ENCODE results near the gene ZNF664. TPM values are rescaled to one million over a fixed set of nuclear protein-coding genes. Genes with fewer than 3 reads are reported as not detected.

ZNF664 gene
- total and polyA plus RNA-seq, 2 of the 13 experiments (the other 11 are each of a cell fraction or from before 2014, with no cell fraction given) = 43.9 to 56.5 TPM

- no peak overlapping the region for H3K9ac ChIP-seq (ENCODE audit: insufficient read depth, low read depth, low read length)
- in situ Hi-C loops (cut with HindIII; ENCODE audit: extremely low pct_ligation_motif_present, low pct_unique_long_range_greater_than_20kb) = no loop called here
- no peak overlapping the region for H3K4me3 ChIP-seq (replicated peaks in 1 of 3; ENCODE audit: insufficient read depth in 1 of 3, low read depth in 2 of 3, low read length in 3 of 3)
- 43% methylated on average over 7 of the region's 7 CpGs for WGBS (ENCODE audit: low lambda C conversion rate)
- TF ChIP-seq KDM5B (CRISPR knock-in tag; IDR thresholded peaks at IDR 0.05; ENCODE audit: borderline replicate concordance) (no peak), RNF219 (CRISPR knock-in tag; IDR thresholded peaks at IDR 0.05) (no peak)
- no peak overlapping the region for H3K27ac ChIP-seq (ENCODE audit: extremely low read length, insufficient read depth, low read length)
- peaks cover 2 to 3% of the 10 kb centered on the region in 2 experiments; a peak in 2 of 5 replicates for H3K27me3 ChIP-seq (ENCODE audit: control insufficient read depth in 1 of 2, insufficient read depth in 2 of 2, low read length in 2 of 2)
- H4K20me1 ChIP-seq (ENCODE audit: insufficient read depth, low read length) = no peaks in the 10 kb centered on the region
- intact Hi-C loops (cut with micrococcal nuclease; ENCODE audit: unreplicated experiment) = loop anchor here (1.0 to 5.0 kb wide), 2 partner anchors 285 to 736 kb away; no protein-coding TSS in a partner anchor
- no TSS peak for BruUV-seq (replicated peaks)
- DNase-seq (ENCODE audit: low spot score) = no peak
- H3K4me2 ChIP-seq (ENCODE audit: low read depth, low read length) = no peak overlapping the region
- POLR2A ChIA-PET = no interaction called here
- no peaks in the 10 kb centered on the region for H3K4me1 ChIP-seq (ENCODE audit: insufficient read depth, low read length)
- FAIRE-seq = no peak
- H2AFZ ChIP-seq (ENCODE audit: low read length) = no peak overlapping the region
- no peaks in the 10 kb centered on the region for H3K36me3 ChIP-seq (replicated peaks in 1 of 2; ENCODE audit: control insufficient read depth in 1 of 2, insufficient read depth in 2 of 2, low read length in 2 of 2)
- ATAC-seq = no peak
- no peaks in the 10 kb centered on the region for H3K79me2 ChIP-seq (ENCODE audit: insufficient read depth, low read length)
- CTCF ChIA-PET (ENCODE audit: low intra/inter-chr PET ratio, low total read pairs) = interaction anchor here (2.2 to 5.2 kb wide), 2 partner anchors 284 to 735 kb away, joined by 6 to 59 read pairs; no protein-coding TSS in a partner anchor
- no peaks in the 10 kb centered on the region for H3K9me3 ChIP-seq (ENCODE audit: low read length)
Measured at GRCh38 chr12:124036171-124036598, 63.2 kb downstream of the ZNF664 start.

DNA sequence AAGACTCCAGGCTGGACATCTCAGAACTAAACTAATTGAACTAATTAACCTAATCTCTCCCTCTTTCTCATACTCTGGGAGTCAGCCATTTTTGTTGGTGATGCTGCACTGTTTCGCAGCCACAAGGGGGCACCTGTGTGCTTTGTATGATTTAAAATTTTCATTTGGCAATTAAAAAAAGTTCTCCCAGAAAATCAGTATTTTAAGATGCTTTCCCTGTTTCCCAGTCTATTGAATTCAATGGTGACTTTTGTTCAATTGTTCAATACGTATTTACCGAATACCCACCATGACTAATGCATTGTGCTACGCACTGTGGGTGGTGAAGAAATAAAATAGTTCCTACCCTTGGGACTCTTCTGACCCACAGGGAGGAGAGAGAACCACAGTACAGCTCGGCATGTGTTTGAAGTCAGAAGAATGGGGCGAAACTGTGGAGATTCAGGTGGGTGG is 63.7 kb downstream of the ZNF664 start:
- DNase-seq (ENCODE audit: low spot score) (peak; percentile 15), FAIRE-seq (peak; percentile 42), ATAC-seq (peak; percentile 54)
- no peak overlapping the region for H2AFZ ChIP-seq (ENCODE audit: low read length)
- CTCF ChIA-PET (ENCODE audit: low intra/inter-chr PET ratio, low total read pairs) = interaction anchor here (2.2 to 5.2 kb wide), 2 partner anchors 284 to 735 kb away, joined by 6 to 59 read pairs; no protein-coding TSS in a partner anchor
- POLR2A ChIA-PET = no interaction called here
- H3K79me2 ChIP-seq (ENCODE audit: insufficient read depth, low read length) = no peaks in the 10 kb centered on the region
- 17% methylated on average over 6 of the region's 6 CpGs for WGBS (ENCODE audit: low lambda C conversion rate)
- H3K27ac ChIP-seq (ENCODE audit: extremely low read length, insufficient read depth, low read length) = no peak overlapping the region
- no peaks in the 10 kb centered on the region for H3K36me3 ChIP-seq (replicated peaks in 1 of 2; ENCODE audit: control insufficient read depth in 1 of 2, insufficient read depth in 2 of 2, low read length in 2 of 2)
- in situ Hi-C loops (cut with HindIII; ENCODE audit: extremely low pct_ligation_motif_present, low pct_unique_long_range_greater_than_20kb) (no loop called here), intact Hi-C loops (cut with micrococcal nuclease; ENCODE audit: unreplicated experiment) (loop anchor here (1.0 to 5.0 kb wide), 2 partner anchors 285 to 736 kb away; no protein-coding TSS in a partner anchor)
- H3K4me2 ChIP-seq (ENCODE audit: low read depth, low read length) = no peak overlapping the region
- no peak overlapping the region for H3K9ac ChIP-seq (ENCODE audit: insufficient read depth, low read depth, low read length)
- H3K9me3 ChIP-seq (ENCODE audit: low read length) = no peaks in the 10 kb centered on the region
- no TSS peak for BruUV-seq (replicated peaks)
- H3K27me3 ChIP-seq (ENCODE audit: control insufficient read depth in 1 of 2, insufficient read depth in 2 of 2, low read length in 2 of 2) = peaks cover 2 to 3% of the 10 kb centered on the region in 2 experiments; a peak in 2 of 5 replicates
- no peak overlapping the region for H3K4me3 ChIP-seq (replicated peaks in 1 of 3; ENCODE audit: insufficient read depth in 1 of 3, low read depth in 2 of 3, low read length in 3 of 3)
- H3K4me1 ChIP-seq (ENCODE audit: insufficient read depth, low read length) = no peaks in the 10 kb centered on the region
- H4K20me1 ChIP-seq (ENCODE audit: insufficient read depth, low read length) = no peaks in the 10 kb centered on the region
- TF ChIP-seq SMC3 (IDR thresholded peaks at IDR 0.05; ENCODE audit: low read length) (peak; percentile 83), MAFF (IDR thresholded peaks at IDR 0.05; ENCODE audit: low read depth, low read length) (peak; percentile 7; the same call in 1 of the 2 replicates), EED (CRISPR knock-in tag; IDR thresholded peaks at IDR 0.05) (no peak), YY1 (IDR thresholded peaks at IDR 0.05; ENCODE audit: insufficient read depth, insufficient replicate concordance, low read depth, low read length) (peak; percentile 75), JUND (CRISPR knock-in tag; IDR thresholded peaks at IDR 0.05) (no peak), RAD21 (CRISPR knock-in tag; IDR thresholded peaks at IDR 0.05) (peak; percentile 66; the same call in 1 of the 2 replicates), FOSL1 (CRISPR knock-in tag; IDR thresholded peaks at IDR 0.05; ENCODE audit: borderline replicate concordance) (no peak), ZNF224 (CRISPR knock-in tag; IDR thresholded peaks at IDR 0.05) (no peak), STAG1 (CRISPR knock-in tag; IDR thresholded peaks at IDR 0.05) (peak; percentile 88), CTCF (CRISPR knock-in tag; IDR thresholded peaks at IDR 0.05) (peak; percentile 73)
- TF ChIP-seq, protein P1, sequence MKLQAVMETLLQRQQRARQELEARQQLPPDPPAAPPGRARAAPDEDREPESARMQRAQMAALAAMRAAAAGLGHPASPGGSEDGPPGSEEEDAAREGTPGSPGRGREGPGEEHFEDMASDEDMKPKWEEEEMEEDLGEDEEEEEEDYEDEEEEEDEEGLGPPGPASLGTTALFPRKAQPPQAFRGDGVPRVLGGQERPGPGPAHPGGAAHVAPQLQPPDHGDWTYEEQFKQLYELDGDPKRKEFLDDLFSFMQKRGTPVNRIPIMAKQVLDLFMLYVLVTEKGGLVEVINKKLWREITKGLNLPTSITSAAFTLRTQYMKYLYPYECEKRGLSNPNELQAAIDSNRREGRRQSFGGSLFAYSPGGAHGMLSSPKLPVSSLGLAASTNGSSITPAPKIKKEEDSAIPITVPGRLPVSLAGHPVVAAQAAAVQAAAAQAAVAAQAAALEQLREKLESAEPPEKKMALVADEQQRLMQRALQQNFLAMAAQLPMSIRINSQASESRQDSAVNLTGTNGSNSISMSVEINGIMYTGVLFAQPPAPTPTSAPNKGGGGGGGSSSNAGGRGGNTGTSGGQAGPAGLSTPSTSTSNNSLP (IDR thresholded peaks at IDR 0.05; ENCODE audit: low read depth, low read length) = peak; percentile 37; the same call in 1 of the 2 replicates
